Right lobe of liver (tissue), 6 donors: ENCODE results near the gene IFNA8. TPM values are rescaled to one million over a fixed set of nuclear protein-coding genes. Genes with fewer than 3 reads are reported as not detected.
"Not testable (repeated sequence)": the region's sequence is repeated elsewhere in the genome, so short reads cannot be mapped to it uniquely, and the experiment has no call there.

ENCODE experiments used
- ATAC-seq, 4 donors: fragments of 200-7000 bp; cut with Tn5 transposase; one replicate each; pipeline ENCODE4 v1.9.1; 2020; ENCODE audit warnings: mild to moderate bottlenecking in 4 of 4, moderate library complexity in 4 of 4
- DNase-seq, 3 donors: peaks; one replicate each; pipeline ENCODE4 v3.0.0-alpha.2; 2020
- H3K27ac ChIP-seq, 3 donors: fragments of 200-600 bp; one replicate each; pipeline ENCODE4 v1.8.0; 2022
- H3K27me3 ChIP-seq, 2 donors: fragments of 200-600 bp; one replicate each; pipeline ENCODE4 v1.8.0; 2022
- H3K36me3 ChIP-seq, 4 donors: fragments of 200-600 bp; sonication (generic) in 1 of 4; one replicate each; pipeline versions ENCODE4 v1.5.1 to v1.8.0; 2017 to 2022; ENCODE audit warnings: control low read depth in 1 of 4
- H3K4me1 ChIP-seq, 4 donors: fragments of 200-600 bp; sonication (generic) in 1 of 4; one replicate each; pipeline versions ENCODE4 v1.5.1 to v1.8.0; 2017 to 2022; ENCODE audit warnings: control low read depth in 1 of 4
- H3K4me3 ChIP-seq, 3 donors: fragments of 200-600 bp; one replicate each; pipeline ENCODE4 v1.8.0; 2022
- H3K9me3 ChIP-seq, 4 donors: fragments of 200-600 bp; sonication (generic) in 1 of 4; one replicate each; pipeline versions ENCODE4 v1.5.1 to v1.8.0; 2017 to 2022; ENCODE audit warnings: control low read depth in 1 of 4
- CTCF ChIP-seq, 4 donors: fragments of 200-600 bp in 3 of 4; fragments of 450-650 bp in 1 of 4; IDR thresholded peaks; one replicate each; pipeline versions ENCODE4 v1.5.1 to v1.8.0; 2016 to 2022; ENCODE audit warnings: antibody characterized with exemption in 4 of 4, mild to moderate bottlenecking in 2 of 4
- POLR2A ChIP-seq: fragments of 450-650 bp; IDR thresholded peaks from one replicate; pipeline ENCODE4 v1.6.1; 2017; ENCODE audit warnings: antibody characterized with exemption, mild to moderate bottlenecking
- WGBS: methylation state at CpG from one replicate; pipeline ENCODE4 v1.1.6; 2018; ENCODE audit warnings: low coverage, low lambda C conversion rate; ENCODE audit not compliant: insufficient coverage; ENCODE audit errors: missing lambda C conversion rate; 5-methylcytosine and 5-hydroxymethylcytosine counted together
- intact Hi-C, 2 donors: fragments of 100-400 bp; cut with DNase I; formaldehyde crosslinking; loops; one replicate each; pipeline versions ENCODE4 v1.11.2 to v1.14.1; 2022
- total RNA-seq, 6 experiments: library from RNA; depleted of rRNA in 2 of 6; stranded (reverse); fragments of >200 nt in 2 of 6; fragmentation: NEBNext Ultra II Directional in 3 of 6; extraction: Animal tissue kit (Norgen Biotek cat#: 25700) in 3 of 6; gene quantifications; one replicate each; pipeline versions ENCODE4 v1.1.0 to v1.2.4, GENCODE V29; 2016 to 2023
- donor health status: DM: no; HTN: yes; CAD: no.
- donor health status: DM: no; HTN: no; CAD: no.
- donor health status: DM: no; HTN: no; CAD: no.
- donor health status: DM: no; HTN: yes; CAD: no.
- donor health status: DM: no; HTN: yes; CAD: no.

Gene IFNA8
- total RNA-seq, 6 experiments from 2014 or later: not detected

GRCh38 chr9:21443849-21444625, 35.1 kb downstream of the IFNA8 start:
- H3K36me3 ChIP-seq: no peaks in the 10 kb centered on the region
- DNase-seq (no peak), ATAC-seq (peak in 3 of 4 donors; percentile 28 to 40 (median 28))
- TF ChIP-seq POLR2A (no peak), CTCF (IDR thresholded peaks at IDR 0.05) (no peak)
- no peaks in the 10 kb centered on the region for H3K27me3 ChIP-seq
- WGBS: 68% methylated on average over 4 of the region's 4 CpGs
- no peak overlapping the region for H3K27ac ChIP-seq
- H3K4me1 ChIP-seq: no peaks in the 10 kb centered on the region
- intact Hi-C loops: no loop called here
- H3K9me3 ChIP-seq: no peaks in the 10 kb centered on the region
- H3K4me3 ChIP-seq: no peak overlapping the region

- 54% methylated on average over 2 of the region's 5 CpGs for WGBS
- H3K4me1 ChIP-seq, H3K27ac ChIP-seq, ATAC-seq, H3K27me3 ChIP-seq, intact Hi-C loops, H3K4me3 ChIP-seq, H3K9me3 ChIP-seq, DNase-seq, H3K36me3 ChIP-seq: not testable (repeated sequence)
Observed at GRCh38 chr9:21449312-21449711, 40.4 kb downstream of the IFNA8 start.

GRCh38 chr9:21450733-21451394, 41.9 kb downstream of the IFNA8 start:
- no peaks in the 10 kb centered on the region for H3K36me3 ChIP-seq
- no peak overlapping the region for H3K4me3 ChIP-seq
- no peak for DNase-seq
- H3K9me3 ChIP-seq: no peaks in the 10 kb centered on the region
- H3K27ac ChIP-seq: no peak overlapping the region
- TF ChIP-seq POLR2A (no peak), CTCF (IDR thresholded peaks at IDR 0.05) (no peak)
- no peaks in the 10 kb centered on the region for H3K4me1 ChIP-seq
- intact Hi-C loops: no loop called here
- no peak for ATAC-seq
- WGBS: 46% methylated on average over 4 of the region's 4 CpGs
- no peaks in the 10 kb centered on the region for H3K27me3 ChIP-seq

GRCh38 chr9:21452681-21453080, 43.8 kb downstream of the IFNA8 start:
- Histone ChIP-seq H3K9me3 (no peaks in the 10 kb centered on the region), H3K36me3 (no peaks in the 10 kb centered on the region), H3K27me3 (no peaks in the 10 kb centered on the region), H3K4me1 (no peaks in the 10 kb centered on the region), H3K4me3 (no peak overlapping the region), H3K27ac (no peak overlapping the region)
- WGBS: 70% methylated on average over 4 of the region's 4 CpGs
- DNase-seq: no peak
- TF ChIP-seq POLR2A (no peak), CTCF (IDR thresholded peaks at IDR 0.05) (no peak)
- intact Hi-C loops: no loop called here
- no peak for ATAC-seq

- Histone ChIP-seq H3K4me1 (no peaks in the 10 kb centered on the region), H3K27me3 (no peaks in the 10 kb centered on the region), H3K36me3 (no peaks in the 10 kb centered on the region), H3K27ac (no peak overlapping the region), H3K4me3 (no peak overlapping the region), H3K9me3 (no peaks in the 10 kb centered on the region)
- TF ChIP-seq POLR2A: no peak
- TF ChIP-seq CTCF (IDR thresholded peaks at IDR 0.05): no peak
- ATAC-seq: no peak
- DNase-seq: no peak
- 52% methylated on average over 2 of the region's 2 CpGs for WGBS
- intact Hi-C loops: no loop called here
Observed at GRCh38 chr9:21454149-21454548, 45.2 kb downstream of the IFNA8 start.
